ENCODE results near the gene BCAS3.

GRCh38 chr17:60827943-60828342, 150.3 kb downstream of the BCAS3 start:
- TF ChIP-seq CTCF (IDR thresholded peaks at IDR 0.05; ENCODE audit: low read depth, low read length, missing input control) (no peak), TAF1 (conservative IDR thresholded peaks at IDR 0.05) (no peak), REST (IDR thresholded peaks at IDR 0.05) (no peak), YY1 (IDR thresholded peaks at IDR 0.05) (no peak), GABPA (IDR thresholded peaks at IDR 0.05 in 1 of 2, conservative IDR thresholded peaks at IDR 0.05 in 1 of 2) (no peak), JUND (IDR thresholded peaks at IDR 0.05) (no peak), ATF3 (IDR thresholded peaks at IDR 0.05) (no peak), HNF4G (IDR thresholded peaks at IDR 0.05) (no peak), MAX (IDR thresholded peaks at IDR 0.05) (no peak), SP1 (IDR thresholded peaks at IDR 0.05) (no peak), RAD21 (IDR thresholded peaks at IDR 0.05) (no peak), HNF4A (conservative IDR thresholded peaks at IDR 0.05) (no peak), EGR1 (IDR thresholded peaks at IDR 0.05; ENCODE audit: low read depth in 2 of 2) (no peak)
